NCI-H82 treated with DMSO at 0.1 percent for 48 hours (cell line): Measurements from ENCODE around the gene NALCN.

ENCODE experiments used
- DNase-seq: peaks from one replicate; lab custom pipeline; 2025; ENCODE audit not compliant: unreplicated experiment; lab: John Stamatoyannopoulos, UW

Gene NALCN

GRCh38 chr13:101416181-101417042 is at the start of gene NALCN:
Gene NALCN (minus strand): TSS chr13:101416508. CDS start chr13:101399126, 17,382 bp downstream.
- DNase-seq: no peak

GRCh38 chr13:101465877-101466276 is 49.6 kb upstream of the NALCN start:
- DNase-seq: peak; percentile 43

- no peak for DNase-seq
These were observed 40.9 kb upstream of the NALCN start for GRCh38 chr13:101457176-101457575.

- DNase-seq: no peak
These were observed 39.6 kb upstream of the NALCN start for GRCh38 chr13:101455863-101456262.

GRCh38 chr13:101454767-101455166 is 38.5 kb upstream of the NALCN start:
- DNase-seq: no peak

GRCh38 chr13:101453784-101454201 is 37.5 kb upstream of the NALCN start:
- DNase-seq: no peak

- DNase-seq: no peak
These were observed 36.5 kb upstream of the NALCN start, which contains the start of gene ITGBL1 for GRCh38 chr13:101452519-101453485. Gene ITGBL1 (plus strand): TSS chr13:101452675. CDS start chr13:101452834, 159 bp downstream.

GRCh38 chr13:101451641-101452040 is 35.3 kb upstream of the NALCN start:
- DNase-seq: no peak

GRCh38 chr13:101450749-101451130 is 34.4 kb upstream of the NALCN start:
- DNase-seq: no peak

GRCh38 chr13:101449790-101450748 is 33.8 kb upstream of the NALCN start:
- DNase-seq: no peak

- DNase-seq: no peak
These were observed 31.5 kb upstream of the NALCN start for GRCh38 chr13:101447852-101448251.

- no peak for DNase-seq
These were observed 18.2 kb upstream of the NALCN start for GRCh38 chr13:101434486-101434885.

- DNase-seq: no peak
These were observed 17.6 kb upstream of the NALCN start for GRCh38 chr13:101433895-101434294.

- no peak for DNase-seq
These were observed 13.4 kb upstream of the NALCN start for GRCh38 chr13:101429733-101430132.

- no peak for DNase-seq
These were observed 9.3 kb upstream of the NALCN start for GRCh38 chr13:101425623-101426022.

GRCh38 chr13:101425156-101425471 is 8.8 kb upstream of the NALCN start:
- DNase-seq: no peak

- DNase-seq: no peak
These were observed 8.3 kb upstream of the NALCN start for GRCh38 chr13:101424381-101425155.

- no peak for DNase-seq
These were observed 7.6 kb upstream of the NALCN start for GRCh38 chr13:101423872-101424271.

GRCh38 chr13:101417501-101417900 is 1.2 kb upstream of the NALCN start:
- no peak for DNase-seq

- DNase-seq: peak; percentile 51
These were observed 717 bp upstream of the NALCN start for GRCh38 chr13:101417043-101417406.
